Esophagus squamous epithelium (tissue), 5 donors: ENCODE data around the gene CHST11. TPM values are rescaled to one million over a fixed set of nuclear protein-coding genes. Genes with fewer than 3 reads are reported as not detected.

Source experiments
- DNase-seq: peaks from one replicate; lab custom pipeline; 2025; lab: John Stamatoyannopoulos, UW
- H3K27ac ChIP-seq, 4 donors: fragments of 200-600 bp; sonication (generic); one replicate each; pipeline ENCODE4 v1.5.1; 2016 to 2019; ENCODE audit warnings: mild to moderate bottlenecking in 1 of 4
- H3K27me3 ChIP-seq, 4 donors: fragments of 200-600 bp; sonication (generic); 1 replicate in 3 of 4; 2 replicates in 1 of 4; pipeline versions ENCODE4 v1.5.1 to v1.6.0; 2017 to 2021; ENCODE audit warnings: antibody characterized with exemption in 1 of 4
- H3K36me3 ChIP-seq, 3 donors: fragments of 200-600 bp; sonication (generic); one replicate each; pipeline ENCODE4 v1.5.1; 2016 to 2019
- H3K4me1 ChIP-seq, 3 donors: fragments of 200-600 bp; sonication (generic); one replicate each; pipeline ENCODE4 v1.5.1; 2017 to 2019
- H3K4me3 ChIP-seq, 4 donors: fragments of 200-600 bp; sonication (generic); 1 replicate in 3 of 4; 2 replicates in 1 of 4; pipeline ENCODE4 v1.5.1; 2016 to 2019; ENCODE audit warnings: mild to moderate bottlenecking in 2 of 4, moderate library complexity in 1 of 4
- H3K9me3 ChIP-seq, 3 donors: fragments of 200-600 bp; sonication (generic); one replicate each; pipeline ENCODE4 v1.5.1; 2016 to 2019
- CTCF ChIP-seq, 6 experiments: fragments of 450-650 bp in 4 of 6; fragments of 200-600 bp in 2 of 6; sonication (generic) in 2 of 6; IDR thresholded peaks; one replicate each; pipeline ENCODE4 v1.5.1; 2016 to 2019; ENCODE audit warnings: antibody characterized with exemption in 6 of 6, mild to moderate bottlenecking in 4 of 6, moderate library complexity in 4 of 6
- POLR2A ChIP-seq, 4 donors: fragments of 450-650 bp; IDR thresholded peaks; one replicate each; pipeline ENCODE4 v1.6.1; 2017; ENCODE audit warnings: antibody characterized with exemption in 4 of 4, mild to moderate bottlenecking in 4 of 4, moderate library complexity in 3 of 4
- WGBS, 2 donors: methylation state at CpG; one replicate each; pipeline ENCODE4 v1.1.5; 2018; 5-methylcytosine and 5-hydroxymethylcytosine counted together
- intact Hi-C: fragments of 100-400 bp; cut with DNase I; formaldehyde crosslinking; loops from one replicate; pipeline ENCODE4 v1.15.0; 2022
- total RNA-seq, 4 donors: library from RNA; depleted of rRNA; stranded (reverse); fragments of >200 nt; gene quantifications; one replicate each; pipeline ENCODE4 v1.1.0, GENCODE V29; 2016
- donor health status: DM: yes; HTN: yes; CAD: no.

CHST11 gene
- total RNA-seq, 4 donors from 2014 or later = 6.3 to 12.6 (median 10.3) TPM

GRCh38 chr12:104593482-104593881 lies 136.7 kb downstream of the CHST11 start:
- Histone ChIP-seq H3K9me3 (no peaks in the 10 kb centered on the region), H3K4me3 (no peak overlapping the region), H3K4me1 (peaks cover 0 to 30% (median 13%) of the 10 kb centered on the region in 3 donors), H3K27me3 (peaks cover 0 to 4% (median 0%) of the 10 kb centered on the region in 4 donors), H3K36me3 (no peaks in the 10 kb centered on the region), H3K27ac (no peak overlapping the region)
- 95 to 96% methylated on average over 5 of the region's 5 CpGs for WGBS, 2 donors
- no peak for TF ChIP-seq CTCF (IDR thresholded peaks at IDR 0.05)
- no peak for TF ChIP-seq POLR2A (IDR thresholded peaks at IDR 0.05)
- DNase-seq = no peak
- intact Hi-C loops = no loop called here

DNA sequence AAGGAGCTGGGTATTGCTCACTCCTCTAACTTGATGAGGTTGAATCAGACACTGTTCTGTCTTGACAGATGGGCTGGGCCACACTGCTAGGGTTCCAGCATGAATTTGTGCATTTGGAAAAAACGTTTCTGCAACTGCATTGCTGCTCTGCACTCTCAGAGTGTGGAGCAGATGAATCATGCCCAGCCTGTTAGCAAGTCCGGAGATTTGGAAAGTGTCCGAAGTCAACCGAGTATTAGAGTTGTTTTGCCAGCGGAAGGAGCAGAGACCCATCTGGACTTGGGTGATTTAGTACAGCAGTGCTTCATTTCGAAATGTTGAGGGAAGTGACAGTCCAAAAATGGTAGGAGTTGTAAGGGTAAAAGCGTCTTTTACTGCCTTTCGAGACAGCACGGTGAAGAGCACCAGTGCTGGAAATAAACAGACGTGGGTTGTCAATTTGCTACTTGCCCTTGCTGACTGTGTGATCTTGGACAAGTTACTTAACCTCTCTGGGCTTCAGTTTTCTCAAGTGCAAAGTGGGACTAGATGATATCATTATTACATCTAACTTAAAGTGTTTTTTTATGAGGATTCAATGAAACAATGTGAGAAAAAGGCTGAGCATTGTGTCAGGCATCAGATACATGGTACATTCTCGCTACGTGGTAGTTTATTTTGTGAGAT lies 139.5 kb downstream of the CHST11 start:
- DNase-seq = no peak
- H3K27ac ChIP-seq = no peak overlapping the region
- 35 to 43% methylated on average over 11 to 12 of the region's 12 CpGs for WGBS, 2 donors
- no peak for TF ChIP-seq POLR2A (IDR thresholded peaks at IDR 0.05)
- no peak for TF ChIP-seq CTCF (IDR thresholded peaks at IDR 0.05)
- intact Hi-C loops = no loop called here
- no peaks in the 10 kb centered on the region for H3K9me3 ChIP-seq
- peaks cover 0 to 39% (median 13%) of the 10 kb centered on the region in 3 donors for H3K4me1 ChIP-seq
- peaks cover 0 to 4% (median 0%) of the 10 kb centered on the region in 4 donors for H3K27me3 ChIP-seq
- peak overlapping the region in 1 of 4 donors; percentile 15 for H3K4me3 ChIP-seq
- H3K36me3 ChIP-seq = no peaks in the 10 kb centered on the region

DNA sequence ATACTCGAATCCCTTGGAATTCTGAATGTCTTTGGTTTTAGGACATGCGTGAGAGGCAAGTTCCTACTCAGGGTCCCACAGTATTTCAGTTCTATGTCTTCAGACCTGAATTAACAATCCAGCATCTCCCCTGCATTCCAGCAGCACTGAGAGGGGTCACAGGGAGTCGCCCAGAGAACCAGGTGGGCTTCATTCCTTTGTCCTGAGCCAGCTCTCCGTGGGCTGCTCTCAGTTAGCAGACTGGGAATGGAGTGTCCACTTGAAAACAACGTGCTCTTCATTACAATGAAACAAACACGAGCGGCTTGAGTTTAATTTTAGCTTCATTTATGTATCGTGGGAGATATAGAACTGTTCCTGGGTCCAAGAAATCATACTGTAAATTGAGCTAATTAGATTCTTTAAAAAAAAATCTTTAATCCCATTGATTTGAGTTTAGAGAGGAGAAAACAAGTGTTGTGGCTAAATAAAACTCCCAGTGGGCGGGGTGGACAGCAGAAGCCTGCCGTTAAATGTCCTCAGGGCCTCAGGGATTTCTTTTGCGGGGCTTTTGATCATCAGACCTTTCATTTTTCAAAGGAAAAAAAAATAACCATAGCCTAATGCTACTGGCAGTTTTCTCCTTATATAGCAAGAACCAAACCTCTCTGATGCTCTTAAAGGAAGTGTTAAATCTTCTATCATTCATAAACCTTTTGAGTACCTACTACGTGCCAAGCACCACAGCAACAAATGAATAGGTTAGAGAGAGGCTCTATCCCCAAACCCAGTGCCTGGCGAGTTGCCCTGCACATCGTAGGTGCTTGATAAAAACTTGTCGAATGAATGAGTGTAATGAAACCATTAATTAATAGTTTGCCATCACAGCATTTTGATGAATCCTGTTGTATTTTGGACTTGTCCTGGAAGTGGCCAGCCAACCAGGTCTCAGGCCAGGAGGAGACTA lies 140.4 kb downstream of the CHST11 start:
- WGBS, 2 donors = 65 to 67% methylated on average over 15 of the region's 15 CpGs
- peaks cover 0 to 4% (median 0%) of the 10 kb centered on the region in 4 donors for H3K27me3 ChIP-seq
- no peak overlapping the region for H3K27ac ChIP-seq
- intact Hi-C loops = no loop called here
- no peak for TF ChIP-seq CTCF (IDR thresholded peaks at IDR 0.05)
- no peak for TF ChIP-seq POLR2A (IDR thresholded peaks at IDR 0.05)
- H3K9me3 ChIP-seq = no peaks in the 10 kb centered on the region
- no peak overlapping the region for H3K4me3 ChIP-seq
- DNase-seq = no peak
- no peaks in the 10 kb centered on the region for H3K36me3 ChIP-seq
- peaks cover 0 to 48% (median 17%) of the 10 kb centered on the region in 3 donors for H3K4me1 ChIP-seq

- TF ChIP-seq CTCF (IDR thresholded peaks at IDR 0.05) = no peak
- no peaks in the 10 kb centered on the region for H3K9me3 ChIP-seq
- 81 to 84% methylated on average over 8 to 15 of the region's 15 CpGs for WGBS, 2 donors
- intact Hi-C loops = no loop called here
- no peaks in the 10 kb centered on the region for H3K36me3 ChIP-seq
- H3K27ac ChIP-seq = no peak overlapping the region
- DNase-seq = no peak
- no peak overlapping the region for H3K4me3 ChIP-seq
- peaks cover 0 to 63% (median 24%) of the 10 kb centered on the region in 3 donors for H3K4me1 ChIP-seq
- H3K27me3 ChIP-seq = peaks cover 0 to 4% (median 0%) of the 10 kb centered on the region in 4 donors
Observed at GRCh38 chr12:104598342-104599271, 141.9 kb downstream of the CHST11 start.
